ENCODE data around the gene FOSB.
"Not testable (repeated sequence)": the region's sequence is repeated elsewhere in the genome, so short reads cannot be mapped to it uniquely, and the experiment has no call there.

The FOSB gene

DNA sequence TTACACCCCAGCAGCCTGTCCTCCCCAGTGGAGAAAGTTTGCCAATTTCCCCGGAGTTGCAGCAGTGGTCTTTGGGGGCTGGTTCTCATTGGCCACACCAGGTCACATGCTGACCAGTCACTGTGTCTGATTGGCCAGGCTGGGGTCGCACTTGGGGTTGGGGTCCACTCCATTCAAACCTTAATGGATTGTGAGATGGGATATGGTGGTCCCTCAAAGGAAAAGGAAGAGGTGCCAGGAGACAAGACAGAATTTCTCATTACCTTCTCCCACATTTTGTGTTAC is 33.9 kb downstream of the FOSB start:
- no peak for ATAC-seq (replicated peaks)
- Mint-ChIP-seq H3K9me3 (no peaks in the 10 kb centered on the region), H3K36me3 (ENCODE audit: insufficient read depth) (peaks cover 17% of the 10 kb centered on the region), H3K4me3 (no peak overlapping the region), H3K4me1 (ENCODE audit: low read depth in 2 of 2) (peaks cover 32 to 34% of the 10 kb centered on the region in 2 donors), H3K27me3 (no peaks in the 10 kb centered on the region), H3K27ac (no peak overlapping the region)
- DNase-seq, result no peak

DNA sequence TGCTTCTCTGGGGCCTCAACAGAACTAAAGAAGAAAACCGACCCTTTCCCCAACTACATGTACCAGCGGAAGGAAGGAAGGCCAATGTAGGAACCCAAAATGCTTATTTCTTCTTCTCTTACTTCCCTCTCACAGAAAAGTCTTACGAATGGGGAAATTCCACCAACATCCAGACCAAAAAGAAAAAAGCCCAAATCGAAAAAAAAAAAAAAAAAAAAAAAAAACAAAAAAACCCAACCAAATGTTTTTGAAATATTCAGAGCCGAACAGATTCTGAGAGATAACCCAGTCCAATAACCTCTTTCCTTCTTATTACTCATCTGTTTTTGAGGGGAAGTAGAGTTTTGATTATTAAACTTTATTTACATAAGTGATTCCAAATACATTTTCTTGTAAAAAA is 34.3 kb downstream of the FOSB start:
- H3K4me1 Mint-ChIP-seq (ENCODE audit: low read depth in 2 of 2), result peaks cover 33 to 35% of the 10 kb centered on the region in 2 donors
- no peak overlapping the region for H3K27ac Mint-ChIP-seq
- ATAC-seq (replicated peaks) (no peak), DNase-seq (no peak)
- no peak overlapping the region for H3K4me3 Mint-ChIP-seq
- no peaks in the 10 kb centered on the region for H3K27me3 Mint-ChIP-seq
- no peaks in the 10 kb centered on the region for H3K9me3 Mint-ChIP-seq
- H3K36me3 Mint-ChIP-seq (ENCODE audit: insufficient read depth), result peaks cover 21% of the 10 kb centered on the region

DNA sequence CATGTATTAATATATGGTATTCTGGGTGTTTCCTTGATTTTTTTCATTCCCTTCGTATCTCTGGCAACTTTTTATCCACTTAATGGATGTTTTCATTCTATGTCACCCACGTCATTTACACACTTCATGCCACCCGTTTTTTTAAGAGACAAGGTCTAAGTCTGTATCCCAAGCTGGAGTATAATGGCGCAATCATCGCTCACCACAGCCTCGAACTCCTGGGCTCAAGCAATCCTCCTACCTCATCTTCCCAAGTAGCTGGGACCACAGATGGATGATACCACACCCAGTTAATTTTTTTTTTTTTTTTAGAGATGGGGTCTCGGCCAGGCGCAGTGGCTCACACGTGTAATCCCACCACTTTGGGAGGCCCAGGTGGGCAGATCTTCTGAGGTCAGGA is 36.1 kb downstream of the FOSB start:
- DNase-seq (no peak), ATAC-seq (replicated peaks) (no peak)
- no peak overlapping the region for H3K27ac Mint-ChIP-seq
- H3K4me1 Mint-ChIP-seq (ENCODE audit: low read depth in 2 of 2), result peaks cover 25 to 27% of the 10 kb centered on the region in 2 donors
- H3K4me3 Mint-ChIP-seq, result no peak overlapping the region
- no peaks in the 10 kb centered on the region for H3K9me3 Mint-ChIP-seq
- peaks cover 19% of the 10 kb centered on the region for H3K36me3 Mint-ChIP-seq (ENCODE audit: insufficient read depth)
- no peaks in the 10 kb centered on the region for H3K27me3 Mint-ChIP-seq

DNA sequence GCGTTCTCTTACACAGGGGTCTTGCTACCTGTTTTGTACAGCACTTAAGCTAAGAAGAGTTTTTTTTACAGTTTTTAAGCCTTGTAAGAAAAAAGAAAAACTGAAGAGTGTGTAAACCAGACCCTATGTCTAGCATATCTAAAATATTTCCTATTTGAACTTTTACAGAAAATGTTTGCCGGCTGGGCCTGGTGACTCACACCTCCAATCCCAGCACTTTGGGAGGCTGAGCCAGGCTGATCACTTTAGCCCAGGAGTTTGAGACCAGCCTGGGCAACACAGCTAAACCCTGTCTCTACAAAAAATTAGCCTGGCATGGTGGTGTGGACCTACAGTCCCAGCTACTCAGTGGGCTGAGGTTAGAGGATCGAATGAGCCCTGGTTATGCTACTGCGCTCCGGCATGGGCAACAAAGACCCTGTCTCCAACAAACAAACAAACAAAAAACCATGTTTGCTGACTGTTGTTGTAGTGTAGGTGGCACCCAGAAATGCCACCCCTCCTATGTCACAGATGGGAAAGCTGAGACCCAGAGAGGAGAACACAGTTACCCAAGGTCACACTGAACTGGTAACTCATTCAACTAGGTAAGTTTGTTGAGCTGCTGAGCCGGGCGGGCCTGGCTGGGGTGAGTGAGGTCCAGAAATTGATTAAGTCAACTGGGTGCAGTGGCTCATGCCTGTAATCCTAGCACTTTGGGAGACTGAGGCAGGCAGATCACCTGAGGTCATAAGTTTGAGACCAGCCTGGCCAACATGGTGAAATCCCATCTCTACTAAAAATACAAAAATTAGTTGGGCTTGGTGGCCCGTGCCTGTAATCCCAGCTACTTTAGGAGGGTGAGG is 37.6 kb downstream of the FOSB start:
- H3K27ac Mint-ChIP-seq, result peak overlapping the region; percentile 82 to 96
- no peaks in the 10 kb centered on the region for H3K27me3 Mint-ChIP-seq
- peaks cover 27 to 33% of the 10 kb centered on the region in 2 donors for H3K4me1 Mint-ChIP-seq (ENCODE audit: low read depth in 2 of 2)
- peak overlapping the region; percentile 91 to 98 for H3K4me3 Mint-ChIP-seq
- peaks cover 30% of the 10 kb centered on the region for H3K36me3 Mint-ChIP-seq (ENCODE audit: insufficient read depth)
- DNase-seq (no peak), ATAC-seq (replicated peaks) (no peak)
- no peaks in the 10 kb centered on the region for H3K9me3 Mint-ChIP-seq

DNA sequence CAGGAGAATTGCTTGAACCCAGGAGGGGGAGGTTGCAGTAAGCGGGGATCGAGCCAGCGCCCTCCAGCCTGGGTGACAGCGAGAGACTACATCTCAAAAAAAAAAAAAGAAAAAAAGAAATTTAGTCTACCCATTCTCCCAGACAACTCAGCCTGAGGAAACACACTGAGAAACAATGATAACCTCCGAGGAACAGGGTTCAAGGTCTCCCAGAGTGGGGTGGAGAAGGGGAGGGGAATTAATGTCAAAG is 38.1 kb downstream of the FOSB start:
- no peak for DNase-seq
- ATAC-seq (replicated peaks), result no peak
- Mint-ChIP-seq H3K36me3 (ENCODE audit: insufficient read depth) (peaks cover 32% of the 10 kb centered on the region), H3K4me3 (peak overlapping the region; percentile 91 to 98), H3K9me3 (no peaks in the 10 kb centered on the region), H3K4me1 (ENCODE audit: low read depth in 2 of 2) (peaks cover 29 to 38% of the 10 kb centered on the region in 2 donors), H3K27ac (peak overlapping the region; percentile 82 to 96), H3K27me3 (no peaks in the 10 kb centered on the region)

DNA sequence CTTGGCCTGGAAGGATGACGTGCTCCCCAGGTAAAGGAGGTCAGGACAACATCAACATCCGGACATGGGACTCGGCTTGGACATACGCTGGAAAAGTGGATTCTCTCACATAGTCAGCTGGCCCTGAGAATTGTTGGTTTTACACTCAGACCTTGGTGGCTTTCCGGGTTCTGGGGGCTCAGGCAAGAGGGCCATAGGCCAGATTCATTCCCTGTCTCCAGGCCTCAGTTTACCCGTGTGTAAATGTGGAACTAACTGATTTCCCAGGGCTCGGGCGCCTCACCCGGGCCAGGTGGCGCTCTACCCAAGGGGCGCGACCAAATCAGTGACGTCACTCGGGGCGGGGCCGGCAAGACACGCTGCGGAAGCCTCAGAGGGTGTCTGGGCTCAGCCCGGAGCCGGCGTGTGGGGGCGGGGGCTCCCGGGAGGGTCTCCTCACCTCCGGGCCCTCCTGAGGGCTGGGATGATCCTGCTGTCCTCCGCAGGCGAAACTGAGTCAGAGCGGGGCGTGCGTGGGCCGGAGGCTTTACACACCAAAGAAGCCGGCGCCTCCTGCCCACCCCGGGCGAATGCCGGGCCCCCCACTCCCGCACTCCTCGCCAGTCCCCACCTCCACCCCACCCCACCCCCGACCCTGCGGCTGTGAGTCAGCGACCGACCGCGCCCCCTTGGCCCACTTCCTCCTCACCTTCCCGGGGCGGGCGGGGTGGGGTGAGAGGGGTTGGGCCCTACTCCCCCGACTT is 38.6 kb downstream of the FOSB start:
- Mint-ChIP-seq H3K4me3 (peak overlapping the region; percentile 91 to 98), H3K36me3 (ENCODE audit: insufficient read depth) (peaks cover 33% of the 10 kb centered on the region), H3K4me1 (ENCODE audit: low read depth in 2 of 2) (peaks cover 29 to 43% of the 10 kb centered on the region in 2 donors), H3K27ac (peak overlapping the region; percentile 82 to 96), H3K27me3 (no peaks in the 10 kb centered on the region), H3K9me3 (no peaks in the 10 kb centered on the region)
- DNase-seq (peak; percentile 96 to 98 (median 98)), ATAC-seq (replicated peaks) (peak; percentile 80)

DNA sequence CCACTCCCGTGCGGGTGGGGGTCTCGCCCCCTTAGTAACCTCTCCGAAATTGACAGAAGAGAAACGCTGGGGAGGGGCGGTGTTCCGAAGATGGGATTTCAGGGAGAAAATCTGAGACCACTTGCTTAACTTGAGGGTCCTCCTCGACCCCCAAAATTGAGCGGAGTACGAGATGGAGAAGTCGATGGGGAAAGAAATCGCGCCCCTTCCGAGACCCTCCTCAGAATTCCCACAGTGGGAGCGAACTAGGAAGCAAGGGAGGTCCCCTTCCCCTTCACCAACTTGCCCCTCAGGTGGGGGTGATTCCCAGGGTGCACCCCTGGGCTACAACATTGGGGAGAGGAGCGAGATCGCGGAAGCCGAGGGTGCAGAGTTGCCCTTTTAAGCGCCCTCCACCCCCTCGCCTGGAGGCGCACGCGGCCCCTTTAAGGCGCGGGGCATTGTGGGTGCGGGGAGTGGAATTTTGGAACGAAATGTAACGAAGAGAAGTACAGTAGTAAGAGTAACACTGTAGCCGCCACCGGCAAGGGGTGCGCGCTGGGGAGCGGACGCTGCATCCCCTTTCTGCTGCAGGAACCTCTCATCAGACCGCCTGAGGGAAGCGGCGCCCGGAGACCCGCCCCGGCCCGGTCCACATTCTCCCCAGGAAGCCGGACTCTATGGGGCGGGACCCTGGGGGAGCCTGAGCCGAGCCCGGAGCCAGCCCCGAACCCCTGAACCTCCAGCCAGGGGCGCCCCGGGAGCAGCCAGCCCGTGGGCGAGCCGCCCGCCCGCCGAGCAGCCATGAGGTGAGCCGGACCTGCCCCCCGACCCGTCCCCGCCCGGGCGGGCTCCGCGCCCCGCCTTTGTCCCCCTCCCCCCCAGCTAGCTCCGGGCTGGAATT is 39.4 kb downstream of the FOSB start, which contains the start of gene VASP:
VASP (plus strand) TSS at position 491 of the 883 bp plus-strand sequence; CDS start at position 784, 293 bp downstream.
- Mint-ChIP-seq H3K4me1 (ENCODE audit: low read depth in 2 of 2) (peaks cover 33 to 48% of the 10 kb centered on the region in 2 donors), H3K9me3 (no peaks in the 10 kb centered on the region)

DNA sequence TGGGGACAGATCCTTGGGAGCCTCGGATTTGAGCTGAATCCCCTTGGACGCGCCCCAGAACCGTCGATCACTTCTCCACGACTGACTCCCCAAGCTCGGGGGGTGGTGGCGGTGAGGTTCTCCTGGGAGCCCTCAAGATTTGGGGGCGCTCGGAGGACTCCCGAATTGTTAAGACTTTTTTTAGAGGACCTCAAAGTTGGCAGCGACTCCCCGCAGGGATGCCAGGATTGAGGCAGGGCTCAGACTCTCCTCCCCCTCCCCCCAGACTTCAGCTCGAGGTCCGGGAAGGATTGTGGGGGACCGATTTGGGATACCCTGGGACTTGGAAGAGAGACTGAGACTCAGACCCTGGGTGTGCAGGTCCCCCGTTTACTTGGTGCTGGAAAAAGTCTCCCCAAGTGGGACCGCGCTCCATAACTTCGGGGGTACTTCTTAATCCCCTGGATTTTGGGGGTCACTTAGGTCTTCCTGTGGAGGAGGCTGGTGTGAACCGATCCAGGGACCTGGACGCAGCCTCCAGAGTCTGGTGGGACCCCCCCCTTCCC is 40.1 kb downstream of the FOSB start:
- Mint-ChIP-seq H3K27me3 (no peaks in the 10 kb centered on the region), H3K4me3 (peak overlapping the region; percentile 91 to 98), H3K36me3 (ENCODE audit: insufficient read depth) (peaks cover 32% of the 10 kb centered on the region), H3K9me3 (no peaks in the 10 kb centered on the region), H3K27ac (peak overlapping the region; percentile 82 to 96), H3K4me1 (ENCODE audit: low read depth in 2 of 2) (peaks cover 35 to 51% of the 10 kb centered on the region in 2 donors)
- ATAC-seq (replicated peaks) (no peak), DNase-seq (no peak)

More for the DNA sequence above, 39.4 kb downstream of the FOSB start, which contains the start of gene VASP:
- Mint-ChIP-seq H3K4me3 (peak within 1 kb of the TSS; percentile 91 to 98), H3K36me3 (ENCODE audit: insufficient read depth) (peaks cover 33% of the 10 kb centered on the region), H3K27me3 (no peaks in the 10 kb centered on the region), H3K27ac (peak within 1 kb of the TSS; percentile 82 to 96)
- ATAC-seq (replicated peaks) (peak; percentile 72), DNase-seq (peak; percentile 89 to 95 (median 90))

DNA sequence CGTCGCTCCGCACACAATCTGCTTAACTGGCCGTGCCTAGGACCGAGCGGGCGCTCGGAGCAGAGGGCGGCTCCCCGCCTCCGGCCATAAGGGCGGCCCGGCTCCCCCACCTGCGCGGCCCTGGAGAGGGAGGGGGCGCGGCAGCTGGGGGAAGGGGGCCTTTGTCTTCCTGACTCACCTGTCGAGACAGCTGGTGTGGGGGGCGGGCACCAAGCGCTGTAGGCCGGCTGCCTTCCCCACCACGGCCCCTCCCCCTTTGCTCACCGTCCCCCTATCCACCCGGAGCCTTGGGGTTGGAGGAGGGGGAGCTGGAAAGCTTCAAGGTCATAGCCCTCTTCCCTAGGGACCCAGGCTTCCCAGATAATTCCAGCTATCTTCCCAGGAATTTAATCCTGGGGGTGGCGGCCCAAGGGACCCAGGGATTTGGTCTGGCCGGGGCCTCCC is 40.6 kb downstream of the FOSB start:
- DNase-seq (no peak), ATAC-seq (replicated peaks) (no peak)
- H3K27me3 Mint-ChIP-seq, result no peaks in the 10 kb centered on the region

DNA sequence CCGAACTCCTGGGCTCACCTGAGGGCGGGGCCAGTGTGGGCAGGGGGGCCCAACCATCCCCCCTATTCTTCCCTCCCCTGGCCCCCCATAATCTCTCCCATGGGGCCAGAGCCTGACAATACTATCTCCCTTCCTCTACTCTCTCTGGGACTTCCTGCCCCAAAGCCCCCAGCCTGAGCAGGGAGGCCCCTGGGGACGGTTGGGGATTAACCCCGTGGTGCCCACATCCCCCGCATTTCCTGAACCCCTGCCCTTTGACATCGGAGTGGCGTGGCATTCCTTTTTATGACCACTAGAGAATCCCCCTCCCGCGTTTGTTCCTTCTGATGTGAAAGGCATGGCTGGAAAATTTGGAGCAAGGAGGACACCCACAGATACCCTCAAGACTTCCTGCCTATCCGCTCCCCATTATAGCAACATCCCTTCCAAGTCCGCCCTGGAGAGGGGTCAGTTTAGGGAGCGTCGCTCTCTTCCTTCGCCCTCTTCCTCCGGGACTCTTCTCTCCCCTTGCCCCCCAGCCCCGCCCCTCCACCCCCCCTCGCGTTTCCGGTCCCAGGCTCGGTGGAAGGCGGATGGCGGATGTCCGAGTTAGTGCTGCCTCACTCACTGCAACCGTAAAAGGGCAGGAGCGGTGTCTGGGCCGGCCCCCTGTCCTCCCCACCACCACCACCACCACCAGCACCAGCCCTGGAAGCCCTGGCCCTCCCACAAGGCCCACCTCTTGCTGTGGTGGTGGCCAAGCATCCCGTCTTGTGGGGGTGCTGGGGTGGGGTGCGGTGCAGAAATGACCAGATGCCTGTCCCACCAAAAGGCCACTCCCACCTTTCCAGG is 41.3 kb downstream of the FOSB start:
- DNase-seq, result no peak
- H3K4me3 Mint-ChIP-seq, result peak overlapping the region; percentile 91 to 98
- no peak for ATAC-seq (replicated peaks)
- peaks cover 30% of the 10 kb centered on the region for H3K36me3 Mint-ChIP-seq (ENCODE audit: insufficient read depth)
- no peaks in the 10 kb centered on the region for H3K27me3 Mint-ChIP-seq
- H3K9me3 Mint-ChIP-seq, result no peaks in the 10 kb centered on the region
- H3K27ac Mint-ChIP-seq, result peak overlapping the region; percentile 82 to 96
- peaks cover 44 to 61% of the 10 kb centered on the region in 2 donors for H3K4me1 Mint-ChIP-seq (ENCODE audit: low read depth in 2 of 2)

More for the DNA sequence above, 40.6 kb downstream of the FOSB start:
- peak overlapping the region; percentile 91 to 98 for H3K4me3 Mint-ChIP-seq
- no peaks in the 10 kb centered on the region for H3K9me3 Mint-ChIP-seq
- H3K4me1 Mint-ChIP-seq (ENCODE audit: low read depth in 2 of 2), result peaks cover 38 to 56% of the 10 kb centered on the region in 2 donors
- peaks cover 30% of the 10 kb centered on the region for H3K36me3 Mint-ChIP-seq (ENCODE audit: insufficient read depth)
- peak overlapping the region; percentile 82 to 96 for H3K27ac Mint-ChIP-seq

DNA sequence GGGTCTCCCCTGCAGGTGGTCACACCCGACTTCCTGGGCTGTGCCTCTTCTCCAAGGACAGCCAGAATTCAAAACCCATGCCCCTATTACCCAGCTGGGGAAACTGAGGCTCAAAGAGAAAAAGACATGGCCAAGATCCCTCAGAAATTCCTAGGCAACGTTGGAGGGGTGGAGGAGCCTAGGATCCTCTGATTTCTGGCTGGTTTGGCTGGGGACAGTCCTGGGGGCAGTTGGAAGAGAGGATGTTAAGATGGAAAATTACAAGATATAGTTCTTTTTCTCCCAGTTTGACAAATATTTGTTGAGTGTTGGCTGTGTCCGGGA is 41.9 kb downstream of the FOSB start:
- H3K9me3 Mint-ChIP-seq, result no peaks in the 10 kb centered on the region
- peaks cover 30% of the 10 kb centered on the region for H3K36me3 Mint-ChIP-seq (ENCODE audit: insufficient read depth)
- ATAC-seq (replicated peaks), result no peak
- H3K4me3 Mint-ChIP-seq, result peak overlapping the region; percentile 91 to 98
- no peaks in the 10 kb centered on the region for H3K27me3 Mint-ChIP-seq
- peak overlapping the region; percentile 82 to 96 for H3K27ac Mint-ChIP-seq
- peaks cover 48 to 64% of the 10 kb centered on the region in 2 donors for H3K4me1 Mint-ChIP-seq (ENCODE audit: low read depth in 2 of 2)
- no peak for DNase-seq

DNA sequence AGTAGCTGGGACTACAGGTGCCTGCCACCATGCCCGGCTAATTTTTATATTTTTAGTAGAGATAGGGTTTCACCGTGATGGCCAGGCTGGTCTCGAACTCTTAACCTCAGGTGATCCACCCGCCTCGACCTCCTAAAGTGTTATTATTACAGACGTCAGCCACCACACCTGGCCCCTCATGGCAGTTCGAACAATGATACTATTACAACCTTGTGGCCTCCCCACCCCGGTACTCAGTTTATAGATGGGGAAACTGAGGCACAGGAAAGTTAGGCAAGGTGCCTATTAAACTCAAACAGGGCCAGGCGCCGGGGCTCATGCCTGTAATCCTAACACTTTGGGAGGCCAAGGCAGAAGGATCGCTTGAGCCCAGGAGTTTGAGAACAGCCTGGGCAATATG is 42.6 kb downstream of the FOSB start:
- H3K4me1 Mint-ChIP-seq (ENCODE audit: low read depth in 2 of 2), result peaks cover 52 to 68% of the 10 kb centered on the region in 2 donors
- peaks cover 30% of the 10 kb centered on the region for H3K36me3 Mint-ChIP-seq (ENCODE audit: insufficient read depth)

More for the DNA sequence above, 42.6 kb downstream of the FOSB start:
- Mint-ChIP-seq H3K27ac (peak overlapping the region; percentile 82 to 96), H3K4me3 (peak overlapping the region; percentile 91 to 98)
- ATAC-seq (replicated peaks); DNase-seq; H3K27me3 Mint-ChIP-seq; H3K9me3 Mint-ChIP-seq: not testable (repeated sequence)
